ENCODE data around the gene PGAP6. TPM values are rescaled to one million over a fixed set of nuclear protein-coding genes. Genes with fewer than 3 reads are reported as not detected.
A peak's percentile ranks its signal among the peaks of the same experiment; 100 is the strongest.

PGAP6 gene
- total and polyA plus RNA-seq, 2 of the 13 experiments (the other 11 are each of a cell fraction or from before 2014, with no cell fraction given): 52.7 to 136 TPM

- TF ChIP-seq IRF9 (CRISPR knock-in tag; IDR thresholded peaks at IDR 0.05; ENCODE audit: borderline replicate concordance): no peak
- TF ChIP-seq RAD21 (CRISPR knock-in tag; IDR thresholded peaks at IDR 0.05): peak; percentile 96
- 0 out of 2 replicates have a peak, but pooled peaks have one; percentile 30 for TF ChIP-seq JUND (CRISPR knock-in tag; IDR thresholded peaks at IDR 0.05)
- no peak for TF ChIP-seq PLRG1 (conservative IDR thresholded peaks at IDR 0.05)
- TF ChIP-seq ZNF362 (CRISPR knock-in tag; IDR thresholded peaks at IDR 0.05; ENCODE audit: borderline replicate concordance): peak; percentile 59; the same call in 1 of the 2 replicates
- no peak for TF ChIP-seq ZNF841 (CRISPR knock-in tag; IDR thresholded peaks at IDR 0.05; ENCODE audit: borderline replicate concordance)
- peak; percentile 28 for TF ChIP-seq ASH2L (IDR thresholded peaks at IDR 0.05; ENCODE audit: insufficient read length, low read depth, low read length)
- TF ChIP-seq ZSCAN22 (CRISPR knock-in tag; IDR thresholded peaks at IDR 0.05): no peak; the same call in 1 of the 2 replicates
- TF ChIP-seq PAXIP1 (CRISPR knock-in tag; conservative IDR thresholded peaks at IDR 0.05): peak; percentile 88
- no peak for TF ChIP-seq ZNF33B (CRISPR knock-in tag; IDR thresholded peaks at IDR 0.05)
- peak; percentile 60; the same call in 1 of the 2 replicates for TF ChIP-seq ARNT2 (CRISPR knock-in tag; IDR thresholded peaks at IDR 0.05; ENCODE audit: low read depth)
- 0 out of 2 replicates have a peak, but pooled peaks have one; percentile 29 for TF ChIP-seq ZNF235 (CRISPR knock-in tag; IDR thresholded peaks at IDR 0.05; ENCODE audit: borderline replicate concordance)
- TF ChIP-seq FOXO4 (CRISPR knock-in tag; conservative IDR thresholded peaks at IDR 0.05): no peak
- no peak for TF ChIP-seq CREBL2 (CRISPR knock-in tag; IDR thresholded peaks at IDR 0.05; ENCODE audit: borderline replicate concordance)
- TF ChIP-seq ZNF101 (CRISPR knock-in tag; IDR thresholded peaks at IDR 0.05; ENCODE audit: borderline replicate concordance, low read depth): no peak
- TF ChIP-seq HCFC1 (IDR thresholded peaks at IDR 0.05; ENCODE audit: low read depth, low read length): 0 out of 2 replicates have a peak, but pooled peaks have one; percentile 13
- TF ChIP-seq TCF7 (IDR thresholded peaks at IDR 0.05; ENCODE audit: low read depth): no peak
- TF ChIP-seq KAT2B (IDR thresholded peaks at IDR 0.05; ENCODE audit: borderline replicate concordance, low read depth, low read length): no peak
- TF ChIP-seq HNRNPUL1 (IDR thresholded peaks at IDR 0.05; ENCODE audit: low read depth, low read length): no peak
- no peak for TF ChIP-seq NFKBIZ (CRISPR knock-in tag; IDR thresholded peaks at IDR 0.05)
- TF ChIP-seq ISL2 (CRISPR knock-in tag; IDR thresholded peaks at IDR 0.05): peak; percentile 14; the same call in 1 of the 2 replicates
- peak; percentile 90 for TF ChIP-seq ZNF333 (CRISPR knock-in tag; IDR thresholded peaks at IDR 0.05; ENCODE audit: borderline replicate concordance)
Measured at GRCh38 chr16:361872-362701, 19.7 kb downstream of the PGAP6 start (continued).
